Muscle of arm (tissue), 14 donors: ENCODE results near the gene PIF1. TPM values are rescaled to one million over a fixed set of nuclear protein-coding genes. Genes with fewer than 3 reads are reported as not detected.

Experiments
- DNase-seq: peaks from one replicate; pipeline ENCODE4 v3.0.0-alpha.2; 2013
- long read RNA-seq, 11 donors: transcript quantifications; one replicate each; lab custom pipeline, GENCODE V29; 2026
- polyA plus RNA-seq, 12 donors: library from polyadenylated mRNA; unstranded; fragments of 120-200 nt; gene quantifications; one replicate each; pipeline ENCODE4 v1.2.1, GENCODE V29; 2013; ENCODE audit not compliant: insufficient read length in 12 of 12

PIF1 gene
- 10 to 100 TPM in 1 of 12 donors, 1 to 10 TPM in 10, not detected in 1; 3.0 to 10.5 (median 5.9) TPM for polyA plus RNA-seq
- long read RNA-seq, donor 1, partial matches to known transcripts, result 0 of 1 reads
- long read RNA-seq, donor 1, other reads (novel, unspliced or antisense), result 0 of 1 reads
- long read RNA-seq, donor 2, partial matches to known transcripts, result 0 of 1 reads
- long read RNA-seq, donor 2, other reads (novel, unspliced or antisense), result 0 of 1 reads
- long read RNA-seq, donor 3, partial matches to known transcripts, result 0 of 1 reads
- long read RNA-seq, donor 3, other reads (novel, unspliced or antisense), result 0 of 1 reads
- long read RNA-seq, donor 4, partial matches to known transcripts, result 0 of 1 reads
- long read RNA-seq, donor 4, other reads (novel, unspliced or antisense), result 0 of 1 reads
- long read RNA-seq, donor 5, result 0 reads
- long read RNA-seq, donor 6, result 0 reads
- long read RNA-seq, donor 7, result 0 reads
- long read RNA-seq, donor 8, result 0 reads
- long read RNA-seq, donor 9, result 0 reads
- long read RNA-seq, donor 10, result 0 reads
- long read RNA-seq, donor 11, result 0 reads

GRCh38 chr15:64825431-64826294, at the start of gene PIF1:
TSS of gene PIF1 (minus strand) at chr15:64825647. CDS start at chr15:64824335, 1,312 bp downstream.
- DNase-seq, result peak; percentile 97

- DNase-seq, result no peak
Measured at GRCh38 chr15:64870353-64870752, 44.9 kb upstream of the PIF1 start.

GRCh38 chr15:64869501-64869900, 44.1 kb upstream of the PIF1 start:
- no peak for DNase-seq

GRCh38 chr15:64865998-64866520, 40.6 kb upstream of the PIF1 start:
- no peak for DNase-seq

- no peak for DNase-seq
Measured at GRCh38 chr15:64865126-64865997, 39.9 kb upstream of the PIF1 start.

- no peak for DNase-seq
Measured at GRCh38 chr15:64864068-64864467, 38.6 kb upstream of the PIF1 start.

- no peak for DNase-seq
Measured at GRCh38 chr15:64862408-64862807, 37.0 kb upstream of the PIF1 start.

- no peak for DNase-seq
Measured at GRCh38 chr15:64861960-64862359, 36.5 kb upstream of the PIF1 start.

GRCh38 chr15:64861331-64861730, 35.9 kb upstream of the PIF1 start:
- no peak for DNase-seq

- DNase-seq, result no peak
Measured at GRCh38 chr15:64859226-64859625, 33.8 kb upstream of the PIF1 start.

GRCh38 chr15:64858021-64858575, 32.7 kb upstream of the PIF1 start:
- DNase-seq, result no peak

GRCh38 chr15:64857421-64857820, 32.0 kb upstream of the PIF1 start:
- DNase-seq, result no peak

- DNase-seq, result no peak
Measured at GRCh38 chr15:64856429-64857145, 31.1 kb upstream of the PIF1 start.

- DNase-seq, result no peak
Measured at GRCh38 chr15:64855205-64855975, 29.9 kb upstream of the PIF1 start.

GRCh38 chr15:64854526-64854925, 29.1 kb upstream of the PIF1 start:
- no peak for DNase-seq

GRCh38 chr15:64854041-64854440, 28.6 kb upstream of the PIF1 start:
- no peak for DNase-seq

- no peak for DNase-seq
Measured at GRCh38 chr15:64851503-64851840, 26.0 kb upstream of the PIF1 start.

- DNase-seq, result no peak
Measured at GRCh38 chr15:64850778-64851502, 25.5 kb upstream of the PIF1 start.
